Hepatocyte (in vitro differentiated cells): Measurements from ENCODE around the gene DNAH3. TPM values are rescaled to one million over a fixed set of nuclear protein-coding genes. Genes with fewer than 3 reads are reported as not detected.

Experiments
- DNase-seq: peaks from one replicate; pipeline ENCODE4 v3.0.0-alpha.2; 2016; ENCODE audit warnings: low spot score
- H2AFZ ChIP-seq: fragments of 200-600 bp; sonication (generic); 2 replicates; pipeline ENCODE4 v1.6.0; 2016; ENCODE audit warnings: antibody characterized with exemption, mild to moderate bottlenecking
- H3K27ac ChIP-seq: fragments of 200-600 bp; sonication (generic); 2 replicates; pipeline ENCODE4 v1.5.1; 2016; ENCODE audit warnings: mild to moderate bottlenecking
- H3K27me3 ChIP-seq: fragments of 200-600 bp; sonication (generic); 2 replicates; pipeline ENCODE4 v1.6.1; 2016
- H3K36me3 ChIP-seq: fragments of 200-600 bp; sonication (generic); replicated peaks from 2 replicates; pipeline ENCODE4 v1.5.1; 2016; ENCODE audit warnings: low read depth; ENCODE audit not compliant: insufficient read depth
- H3K4me1 ChIP-seq: fragments of 200-600 bp; sonication (generic); 2 replicates; pipeline ENCODE4 v1.5.1; 2016; ENCODE audit warnings: mild to moderate bottlenecking, moderate library complexity; ENCODE audit not compliant: insufficient read depth
- H3K4me2 ChIP-seq: fragments of 200-600 bp; sonication (generic); 2 replicates; pipeline ENCODE4 v1.6.0; 2016
- H3K4me3 ChIP-seq: fragments of 200-600 bp; sonication (generic); 2 replicates; pipeline ENCODE4 v1.5.1; 2016; ENCODE audit warnings: mild to moderate bottlenecking
- H3K79me2 ChIP-seq: fragments of 200-600 bp; sonication (generic); 2 replicates; pipeline ENCODE4 v1.6.0; 2017; ENCODE audit warnings: mild to moderate bottlenecking
- H3K9me2 ChIP-seq: fragments of 200-600 bp; sonication (generic); replicated peaks from 2 replicates; pipeline ENCODE4 v1.6.0; 2017; ENCODE audit warnings: mild to moderate bottlenecking; ENCODE audit not compliant: insufficient read depth
- H3K9me3 ChIP-seq: fragments of 200-600 bp; sonication (generic); 2 replicates; pipeline ENCODE4 v1.5.1; 2016; ENCODE audit warnings: low read depth, mild to moderate bottlenecking
- H4K20me1 ChIP-seq: fragments of 200-600 bp; sonication (generic); 2 replicates; pipeline ENCODE4 v1.6.0; 2016; ENCODE audit warnings: mild to moderate bottlenecking; ENCODE audit not compliant: insufficient read depth, poor library complexity, severe bottlenecking
- EZH2 ChIP-seq: fragments of 200-600 bp; sonication (generic); IDR thresholded peaks from 2 replicates; pipeline ENCODE4 v1.6.1; 2016; ENCODE audit warnings: antibody characterized with exemption, mild to moderate bottlenecking, borderline replicate concordance
- EZH2phosphoT487 ChIP-seq: fragments of 200-600 bp; sonication (generic); IDR thresholded peaks from one replicate; pipeline ENCODE4 v1.6.1; 2018; ENCODE audit warnings: antibody characterized with exemption, mild to moderate bottlenecking, low read depth, moderate library complexity; ENCODE audit not compliant: unreplicated experiment, severe bottlenecking
- WGBS: methylation state at CpG from one replicate; pipeline ENCODE4 v1.1.6; 2016; ENCODE audit warnings: low lambda C conversion rate; ENCODE audit errors: missing lambda C conversion rate; 5-methylcytosine and 5-hydroxymethylcytosine counted together
- polyA plus RNA-seq: library from polyadenylated mRNA; unstranded; fragments of >200 nt; fragmentation: Nextera tagmentation; extraction: Ambion mirVana; gene quantifications from 2 replicates; pipeline ENCODE4 v1.2.1, GENCODE V29; 2016
- total RNA-seq: library from RNA; depleted of rRNA; stranded (reverse); fragments of >200 nt; gene quantifications from 2 replicates; pipeline ENCODE4 v1.2.3, GENCODE V29; 2014
- TF ChIP-seq, protein P1 (sequence below): fragments of 200-600 bp; sonication (generic); IDR thresholded peaks from 2 replicates; pipeline ENCODE4 v1.5.1; 2016; ENCODE audit warnings: antibody characterized with exemption, mild to moderate bottlenecking; ENCODE audit not compliant: poor library complexity

The DNAH3 gene
- total and polyA plus RNA-seq, 2 experiments from 2014 or later, result 0.33 to 0.37 TPM

DNA sequence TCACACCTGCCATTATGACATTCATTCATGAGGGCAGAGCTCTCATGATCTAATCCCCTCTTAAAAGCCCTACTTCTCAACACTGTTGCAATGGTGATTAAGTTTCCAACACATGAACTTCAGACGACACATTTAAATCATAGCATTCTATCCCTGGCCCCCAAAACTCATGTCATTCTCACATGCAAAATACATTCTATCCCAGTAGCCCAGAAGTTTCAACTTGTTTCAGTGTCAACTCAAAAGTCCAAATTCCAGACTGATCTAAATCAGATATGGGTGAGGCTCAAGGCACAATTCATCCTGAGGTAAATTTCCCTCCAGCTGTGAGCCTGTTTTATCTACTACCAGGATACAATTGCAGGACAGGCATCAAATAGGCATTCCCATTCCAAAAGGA, 224.9 kb downstream of the DNAH3 start:
- no peaks in the 10 kb centered on the region for H3K9me2 ChIP-seq
- H3K27ac ChIP-seq, result peak overlapping the region; percentile 58

DNA sequence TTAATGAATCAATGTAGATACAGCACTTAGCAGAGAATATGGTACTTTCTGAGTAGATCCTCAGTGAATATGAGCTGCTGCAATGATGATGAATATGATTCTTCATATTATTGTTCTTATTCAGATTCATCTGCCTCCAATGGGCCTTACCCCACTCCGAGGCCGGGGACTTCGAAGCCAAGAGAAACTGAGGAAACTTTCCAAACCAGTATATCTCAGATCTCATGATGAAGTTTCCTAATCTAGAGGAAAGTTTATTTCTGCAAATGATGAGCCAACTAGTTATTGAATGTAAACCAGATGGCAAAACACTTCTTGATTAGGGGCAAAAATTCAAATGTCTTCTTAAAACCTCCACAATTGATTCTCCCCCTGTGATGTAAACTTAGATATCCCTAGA, 226.8 kb downstream of the DNAH3 start:
- Histone ChIP-seq H3K27ac (no peak overlapping the region), H3K79me2 (no peaks in the 10 kb centered on the region), H2AFZ (no peak overlapping the region), H3K9me3 (no peaks in the 10 kb centered on the region), H3K4me3 (no peak overlapping the region), H3K27me3 (no peaks in the 10 kb centered on the region), H3K4me2 (no peak overlapping the region), H3K9me2 (no peaks in the 10 kb centered on the region), H4K20me1 (no peaks in the 10 kb centered on the region), H3K36me3 (no peaks in the 10 kb centered on the region), H3K4me1 (no peaks in the 10 kb centered on the region)
- TF ChIP-seq EZH2phosphoT487, result no peak
- WGBS, result 96% methylated on average over 3 of the region's 3 CpGs
- no peak for DNase-seq

More for the DNA sequence above, 224.9 kb downstream of the DNAH3 start:
- H4K20me1 ChIP-seq, result no peaks in the 10 kb centered on the region
- no peaks in the 10 kb centered on the region for H3K9me3 ChIP-seq
- no peaks in the 10 kb centered on the region for H3K27me3 ChIP-seq
- H3K4me1 ChIP-seq, result no peaks in the 10 kb centered on the region
- DNase-seq, result no peak
- no peaks in the 10 kb centered on the region for H3K79me2 ChIP-seq
- no peaks in the 10 kb centered on the region for H3K36me3 ChIP-seq
- H3K4me2 ChIP-seq, result no peak overlapping the region
- no peak overlapping the region for H3K4me3 ChIP-seq
- no peak overlapping the region for H2AFZ ChIP-seq
- WGBS, result 89% methylated on average over 1 of the region's 1 CpG
- TF ChIP-seq EZH2phosphoT487 (no peak), EZH2 (no peak)
- TF ChIP-seq, protein P1, sequence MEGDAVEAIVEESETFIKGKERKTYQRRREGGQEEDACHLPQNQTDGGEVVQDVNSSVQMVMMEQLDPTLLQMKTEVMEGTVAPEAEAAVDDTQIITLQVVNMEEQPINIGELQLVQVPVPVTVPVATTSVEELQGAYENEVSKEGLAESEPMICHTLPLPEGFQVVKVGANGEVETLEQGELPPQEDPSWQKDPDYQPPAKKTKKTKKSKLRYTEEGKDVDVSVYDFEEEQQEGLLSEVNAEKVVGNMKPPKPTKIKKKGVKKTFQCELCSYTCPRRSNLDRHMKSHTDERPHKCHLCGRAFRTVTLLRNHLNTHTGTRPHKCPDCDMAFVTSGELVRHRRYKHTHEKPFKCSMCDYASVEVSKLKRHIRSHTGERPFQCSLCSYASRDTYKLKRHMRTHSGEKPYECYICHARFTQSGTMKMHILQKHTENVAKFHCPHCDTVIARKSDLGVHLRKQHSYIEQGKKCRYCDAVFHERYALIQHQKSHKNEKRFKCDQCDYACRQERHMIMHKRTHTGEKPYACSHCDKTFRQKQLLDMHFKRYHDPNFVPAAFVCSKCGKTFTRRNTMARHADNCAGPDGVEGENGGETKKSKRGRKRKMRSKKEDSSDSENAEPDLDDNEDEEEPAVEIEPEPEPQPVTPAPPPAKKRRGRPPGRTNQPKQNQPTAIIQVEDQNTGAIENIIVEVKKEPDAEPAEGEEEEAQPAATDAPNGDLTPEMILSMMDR, result no peak

DNA sequence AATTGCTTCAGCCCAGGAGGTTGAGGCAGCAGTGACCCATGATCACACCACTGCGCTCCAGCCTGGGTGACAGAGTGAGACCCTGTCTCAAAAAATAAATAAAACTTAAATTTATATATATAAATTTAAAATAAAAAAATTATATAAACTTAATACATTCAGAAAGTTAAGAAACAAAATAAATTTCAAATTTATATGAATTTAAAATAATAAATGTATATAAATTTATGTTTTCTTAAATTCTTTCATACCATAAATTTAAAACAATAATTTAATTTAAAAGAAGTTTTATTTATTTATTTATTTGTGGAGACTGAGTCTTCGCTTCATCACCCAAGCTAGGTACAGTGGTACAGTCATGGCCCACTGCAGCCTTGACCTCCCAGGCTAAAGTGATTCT, 229.8 kb downstream of the DNAH3 start:
- Histone ChIP-seq H3K4me2 (no peak overlapping the region), H3K4me1 (no peaks in the 10 kb centered on the region), H3K27ac (no peak overlapping the region), H3K9me3 (no peaks in the 10 kb centered on the region), H3K36me3 (no peaks in the 10 kb centered on the region), H3K9me2 (no peaks in the 10 kb centered on the region), H3K4me3 (no peak overlapping the region), H3K27me3 (no peaks in the 10 kb centered on the region), H3K79me2 (no peaks in the 10 kb centered on the region), H4K20me1 (no peaks in the 10 kb centered on the region), H2AFZ (no peak overlapping the region)
- 100% methylated on average over 2 of the region's 2 CpGs for WGBS
- TF ChIP-seq EZH2, result no peak
- no peak for TF ChIP-seq EZH2phosphoT487
- TF ChIP-seq, protein P1, result no peak
- DNase-seq, result no peak

DNA sequence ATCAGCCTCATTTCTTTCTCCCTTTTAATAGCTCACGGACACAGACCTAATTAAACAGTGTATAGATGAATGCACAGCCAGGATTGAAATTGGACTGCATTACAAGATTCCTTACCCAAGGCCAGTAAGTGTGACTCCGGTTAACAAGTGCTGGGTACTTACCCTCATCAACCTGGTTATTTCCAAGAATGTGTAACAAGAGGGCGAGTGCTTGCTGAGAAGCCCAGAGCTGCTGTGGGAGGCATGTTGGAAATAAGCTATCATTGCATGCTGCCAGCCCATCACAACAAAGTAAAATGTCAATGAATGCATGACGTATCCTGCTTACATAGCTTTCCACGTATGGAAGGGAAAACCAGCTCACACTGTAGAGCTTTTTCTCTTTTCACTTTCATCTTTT, 230.6 kb downstream of the DNAH3 start:
- Histone ChIP-seq H3K4me2 (no peak overlapping the region), H3K4me1 (no peaks in the 10 kb centered on the region), H3K9me3 (no peaks in the 10 kb centered on the region), H3K27ac (no peak overlapping the region), H3K27me3 (no peaks in the 10 kb centered on the region), H3K79me2 (no peaks in the 10 kb centered on the region), H3K36me3 (no peaks in the 10 kb centered on the region), H4K20me1 (no peaks in the 10 kb centered on the region), H2AFZ (no peak overlapping the region), H3K9me2 (no peaks in the 10 kb centered on the region), H3K4me3 (no peak overlapping the region)
- TF ChIP-seq EZH2 (no peak), EZH2phosphoT487 (no peak)
- TF ChIP-seq, protein P1, result no peak
- WGBS, result 92% methylated on average over 5 of the region's 5 CpGs
- no peak for DNase-seq
